HEK293T (cell line): ENCODE measurements around the gene LSS.

ENCODE experiments used
- ARNT ChIP-seq: fragments of 450-650 bp; IDR thresholded peaks from 2 replicates; pipeline ENCODE4 v1.6.1; 2017; ENCODE audit warnings: mild to moderate bottlenecking
- BHLHE40 ChIP-seq: fragments of 450-650 bp; IDR thresholded peaks from 2 replicates; pipeline ENCODE4 v1.6.1; 2016; ENCODE audit warnings: mild to moderate bottlenecking, moderate library complexity, borderline replicate concordance
- CTBP1 ChIP-seq: fragments of 450-650 bp; IDR thresholded peaks from 2 replicates; pipeline ENCODE4 v1.6.1; 2016; ENCODE audit warnings: borderline replicate concordance
- ELF4 ChIP-seq: fragments of 450-650 bp; IDR thresholded peaks from 2 replicates; pipeline ENCODE4 v1.6.1; 2017; ENCODE audit warnings: antibody characterized with exemption
- FOXK2 ChIP-seq: fragments of 450-650 bp; IDR thresholded peaks from 2 replicates; pipeline ENCODE4 v1.6.1; 2016; ENCODE audit warnings: mild to moderate bottlenecking
- FOXM1 ChIP-seq: fragments of 450-650 bp; IDR thresholded peaks from 2 replicates; pipeline ENCODE4 v1.6.1; 2017; ENCODE audit warnings: mild to moderate bottlenecking, borderline replicate concordance
- HDGF ChIP-seq: fragments of 450-650 bp; IDR thresholded peaks from 2 replicates; pipeline ENCODE4 v1.6.1; 2017; ENCODE audit warnings: antibody characterized with exemption, borderline replicate concordance
- L3MBTL2 ChIP-seq: fragments of 450-650 bp; conservative IDR thresholded peaks from 2 replicates; pipeline ENCODE4 v1.6.1; 2016; ENCODE audit warnings: mild to moderate bottlenecking
- LEF1 ChIP-seq: fragments of 450-650 bp; IDR thresholded peaks from 2 replicates; pipeline ENCODE4 v1.6.1; 2017; ENCODE audit warnings: mild to moderate bottlenecking, borderline replicate concordance
- NFRKB ChIP-seq: fragments of 450-650 bp; IDR thresholded peaks from 2 replicates; pipeline ENCODE4 v1.6.1; 2016; ENCODE audit warnings: mild to moderate bottlenecking, moderate library complexity
- PKNOX1 ChIP-seq: fragments of 450-650 bp; IDR thresholded peaks from 2 replicates; pipeline ENCODE4 v1.6.1; 2016
- SP1 ChIP-seq: fragments of 450-650 bp; IDR thresholded peaks from 2 replicates; pipeline ENCODE4 v1.6.1; 2017
- SUZ12 ChIP-seq: fragments of 450-650 bp; IDR thresholded peaks from 2 replicates; pipeline ENCODE4 v1.6.1; 2016; ENCODE audit warnings: mild to moderate bottlenecking
- TARDBP ChIP-seq: fragments of 450-650 bp; IDR thresholded peaks from 2 replicates; pipeline ENCODE4 v1.6.1; 2016

- no peak for TF ChIP-seq FOXK2
- TF ChIP-seq BHLHE40, result no peak
- no peak for TF ChIP-seq SP1
- TF ChIP-seq NFRKB, result no peak
- TF ChIP-seq TARDBP, result no peak
- no peak for TF ChIP-seq HDGF
- no peak for TF ChIP-seq ARNT
- TF ChIP-seq FOXM1, result no peak
- no peak for TF ChIP-seq SUZ12
- no peak for TF ChIP-seq L3MBTL2
- TF ChIP-seq ELF4, result no peak
- no peak for TF ChIP-seq LEF1
- no peak for TF ChIP-seq CTBP1
- no peak for TF ChIP-seq PKNOX1
Observed at GRCh38 chr21:46163380-46163779, 65.2 kb downstream of the LSS start.
